ENCODE data around the gene PRKX.
"Not testable (repeated sequence)": the region's sequence is repeated elsewhere in the genome, so short reads cannot be mapped to it uniquely, and the experiment has no call there.

The PRKX gene

GRCh38 chrX:3653111-3653510 lies 60.3 kb downstream of the PRKX start:
- DNase-seq (ENCODE audit: low spot score) = no peak

DNA sequence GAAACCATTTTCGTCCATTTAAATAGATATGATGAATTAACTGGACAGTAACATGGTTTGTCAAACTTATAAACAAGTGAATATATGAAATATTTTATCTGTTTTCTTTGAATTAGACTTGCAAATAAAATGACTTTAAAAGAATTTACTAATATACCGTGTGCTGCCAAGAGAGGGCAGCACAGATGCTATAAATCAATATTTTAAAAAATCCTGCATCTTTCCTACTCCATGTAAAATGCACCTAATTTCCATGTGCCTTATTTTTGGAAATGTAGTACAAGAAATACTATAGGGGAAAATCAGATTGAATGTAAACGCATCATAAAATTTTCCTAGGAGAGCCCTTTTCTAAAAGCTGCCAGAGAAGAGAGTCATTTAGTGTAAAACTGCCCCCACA lies 62.2 kb downstream of the PRKX start:
- no peak for DNase-seq (ENCODE audit: low spot score)

DNA sequence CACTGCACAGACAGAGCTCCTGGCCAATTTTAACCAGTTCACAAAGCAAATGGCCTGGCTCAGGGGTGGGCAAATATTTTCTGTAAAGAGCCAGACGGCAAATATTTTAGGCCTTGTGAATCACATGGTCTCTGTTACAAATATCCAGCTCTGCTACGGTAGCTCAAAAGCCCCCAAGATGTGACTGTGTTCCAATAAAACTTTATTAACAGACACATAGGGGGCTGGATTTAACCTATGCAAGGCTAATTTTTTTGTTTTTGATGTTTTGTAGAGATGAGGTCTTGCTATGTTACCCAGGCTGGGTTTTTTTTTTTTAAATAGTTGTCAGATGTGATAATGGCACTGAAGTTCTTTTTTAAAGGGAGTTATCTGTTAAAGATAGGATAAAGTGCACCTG lies 65.4 kb downstream of the PRKX start:
- no peak for DNase-seq (ENCODE audit: low spot score)

DNA sequence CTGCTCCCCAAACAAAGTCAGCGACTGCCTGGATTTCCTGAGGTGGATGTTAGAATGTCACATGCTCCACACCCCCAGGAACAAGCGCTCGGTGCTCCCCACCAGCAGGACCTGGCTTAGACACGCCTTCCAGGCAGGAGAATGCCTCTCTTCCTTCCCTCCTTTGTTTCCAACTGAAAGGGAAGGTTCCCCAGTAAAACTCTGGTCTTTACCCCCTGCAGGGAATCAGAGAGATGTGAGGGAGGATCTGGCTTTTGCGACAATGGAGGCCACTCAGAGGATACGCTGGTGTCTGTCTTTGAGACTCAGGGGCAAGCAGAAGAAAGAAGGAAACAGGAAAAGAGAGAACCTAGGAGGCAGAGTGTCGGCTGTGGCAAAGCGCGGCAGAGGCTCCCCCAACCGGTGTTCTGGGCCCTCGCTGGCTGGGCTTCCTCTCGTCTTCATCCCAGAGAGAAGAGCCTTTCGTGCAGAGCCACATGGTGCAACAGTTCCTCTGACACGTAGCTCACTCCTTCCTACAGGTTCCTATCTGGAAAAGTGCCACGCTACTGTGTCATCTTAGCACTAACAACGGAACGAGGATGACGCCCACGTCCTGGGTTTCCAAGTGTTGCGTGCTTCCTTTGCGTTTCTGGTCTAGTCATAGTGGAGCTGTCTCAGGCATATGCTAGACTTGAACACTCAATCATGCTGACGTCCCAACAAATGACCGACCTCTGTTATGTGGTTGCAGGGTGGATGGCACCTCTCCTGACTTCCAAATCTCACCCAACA lies 73.4 kb downstream of the PRKX start:
- DNase-seq (ENCODE audit: low spot score) = not testable (repeated sequence)

GRCh38 chrX:3639236-3639635 lies 74.2 kb downstream of the PRKX start:
- no peak for DNase-seq (ENCODE audit: low spot score)

- DNase-seq (ENCODE audit: low spot score) = no peak
Measured at GRCh38 chrX:3638280-3638873, 75.1 kb downstream of the PRKX start.

DNA sequence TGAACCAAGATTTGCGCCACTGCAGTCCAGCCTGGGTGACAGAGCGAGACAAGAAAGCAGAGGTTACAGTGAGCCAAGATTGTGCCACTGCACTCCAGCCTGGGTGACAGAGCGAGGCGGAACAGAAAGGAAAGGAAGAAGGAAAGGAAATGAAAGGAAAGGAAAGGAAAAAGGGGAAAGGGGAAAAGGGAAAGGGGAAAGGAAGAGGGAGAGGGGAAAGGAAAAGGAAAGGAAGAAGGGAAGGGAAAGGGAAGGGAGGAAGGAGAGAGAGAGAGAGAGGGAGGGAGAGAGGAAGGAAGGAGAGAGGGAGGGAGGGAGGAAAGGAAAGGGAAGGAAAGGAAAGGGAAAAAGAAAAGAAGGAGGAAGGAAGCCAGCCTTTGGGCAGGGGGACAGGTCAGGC lies 76.6 kb downstream of the PRKX start:
- DNase-seq (ENCODE audit: low spot score) = no peak

DNA sequence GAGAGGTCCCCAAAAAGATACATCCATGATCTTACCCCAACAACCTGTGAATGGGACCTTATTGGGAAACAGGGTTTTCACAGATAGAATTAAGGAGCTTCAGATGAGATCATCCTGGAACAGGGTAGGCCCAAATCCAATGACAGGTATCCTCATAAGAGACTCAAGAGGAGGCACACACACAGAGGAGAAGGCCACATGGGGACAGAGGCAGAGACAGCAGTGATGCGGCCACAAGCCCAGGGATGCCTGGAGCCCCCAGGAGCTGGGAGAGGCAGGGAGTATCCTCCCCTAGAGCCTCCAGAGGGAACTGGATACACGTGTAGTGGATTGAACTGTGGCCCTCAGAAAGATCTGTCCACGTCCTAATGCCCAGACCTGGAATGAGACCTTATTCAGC lies 82.3 kb downstream of the PRKX start:
- no peak for DNase-seq (ENCODE audit: low spot score)

DNA sequence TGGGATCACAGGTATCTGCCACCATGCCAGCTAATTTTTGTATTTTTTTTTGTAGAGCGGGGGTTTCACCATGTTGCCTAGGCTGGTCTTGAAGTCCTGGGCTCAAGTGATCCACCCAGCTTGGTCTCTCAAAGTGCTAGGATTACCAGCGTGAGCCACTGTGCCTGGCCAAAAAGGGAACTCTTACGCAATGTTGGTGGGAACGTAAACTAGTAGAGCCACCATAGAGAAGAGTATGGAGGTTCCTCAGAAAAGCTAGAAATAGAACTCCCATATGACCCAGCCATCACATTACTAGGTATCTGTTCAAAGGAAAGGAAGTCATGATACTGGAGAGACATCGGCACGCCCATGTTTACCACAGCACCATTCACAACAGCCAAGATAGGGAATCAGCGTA lies 85.9 kb downstream of the PRKX start:
- DNase-seq (ENCODE audit: low spot score) = no peak

- no peak for DNase-seq (ENCODE audit: low spot score)
Measured at GRCh38 chrX:3621414-3621813, 92.0 kb downstream of the PRKX start.

- DNase-seq (ENCODE audit: low spot score) = not testable (repeated sequence)
Measured at GRCh38 chrX:3611744-3612143, 101.7 kb downstream of the PRKX start.

DNA sequence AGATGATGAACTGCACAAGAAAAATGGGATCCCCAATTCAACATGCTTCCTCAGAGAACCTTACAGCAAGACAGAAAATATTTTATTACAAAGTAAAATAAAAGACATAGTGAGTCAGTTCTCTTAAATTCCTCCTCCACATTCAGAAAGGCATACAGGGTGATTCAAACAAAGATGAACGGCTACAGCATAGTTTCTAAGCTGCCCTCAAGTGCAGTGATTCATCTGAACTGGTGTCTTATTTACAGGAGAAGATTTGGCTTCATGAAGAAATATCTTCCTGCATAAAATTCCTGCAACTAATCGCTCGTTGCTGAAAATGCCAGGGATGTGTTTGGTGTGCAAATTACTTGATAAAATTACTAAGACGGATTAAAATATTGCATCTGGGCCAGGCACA lies 103.6 kb downstream of the PRKX start:
- DNase-seq (ENCODE audit: low spot score) = no peak

DNA sequence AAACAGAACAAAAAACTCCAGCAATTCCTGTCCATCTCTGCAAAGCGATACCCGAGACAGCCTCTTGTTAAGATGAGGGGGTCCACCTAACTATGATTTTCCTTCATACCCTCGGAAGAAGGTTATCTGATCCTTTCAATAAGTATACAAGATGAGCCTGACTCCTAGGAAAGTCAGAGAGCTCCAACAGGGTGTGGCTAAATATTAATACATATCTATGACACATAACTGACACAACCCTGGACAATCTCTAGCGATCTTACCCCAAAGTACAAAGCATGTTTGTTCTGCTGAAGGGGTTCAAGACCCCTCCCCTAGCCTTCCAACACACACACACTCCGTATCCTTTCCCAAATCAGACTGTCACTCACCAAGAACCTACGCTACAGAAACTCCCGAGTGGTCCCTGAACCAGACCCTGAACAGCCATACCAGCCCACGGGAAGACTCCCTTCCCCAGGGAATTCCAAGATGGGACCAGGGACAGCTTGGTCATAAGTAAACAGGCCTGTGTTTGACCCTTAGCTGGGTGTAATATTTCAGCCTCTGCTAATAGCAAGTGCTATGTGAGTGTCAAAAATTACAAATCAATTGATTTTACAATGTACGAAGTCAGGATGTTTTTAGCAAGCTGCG lies 110.3 kb downstream of the PRKX start:
- no peak for DNase-seq (ENCODE audit: low spot score)

GRCh38 chrX:3599802-3600430 lies 113.5 kb downstream of the PRKX start:
- DNase-seq (ENCODE audit: low spot score) = no peak

- no peak for DNase-seq (ENCODE audit: low spot score)
Measured at GRCh38 chrX:3598709-3599108, 114.7 kb downstream of the PRKX start.

GRCh38 chrX:3598046-3598605 lies 115.3 kb downstream of the PRKX start:
- DNase-seq (ENCODE audit: low spot score) = no peak

GRCh38 chrX:3592184-3592583 lies 121.3 kb downstream of the PRKX start:
- DNase-seq (ENCODE audit: low spot score) = no peak

DNA sequence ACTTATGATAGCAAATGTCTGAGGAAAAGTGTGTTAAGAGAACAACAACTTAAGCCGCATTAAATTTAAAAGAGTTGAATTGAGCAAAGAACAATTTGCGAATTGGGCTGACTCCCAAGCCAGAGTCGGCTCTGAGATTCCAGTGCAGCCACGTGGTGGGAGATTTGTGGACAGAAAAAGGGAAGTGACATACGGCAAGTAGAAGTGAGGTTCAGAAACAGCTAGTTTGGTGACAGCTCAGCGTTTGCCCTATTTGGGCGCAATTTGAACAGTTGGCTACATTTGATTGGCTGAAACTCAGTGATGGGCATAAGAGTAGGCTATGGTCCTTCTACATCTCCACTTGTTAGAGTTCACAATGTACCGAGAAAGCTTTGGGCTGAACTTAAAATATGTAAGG lies 124.0 kb downstream of the PRKX start:
- DNase-seq (ENCODE audit: low spot score) = no peak

- DNase-seq (ENCODE audit: low spot score) = no peak
Measured at GRCh38 chrX:3585719-3586118, 127.7 kb downstream of the PRKX start.

DNA sequence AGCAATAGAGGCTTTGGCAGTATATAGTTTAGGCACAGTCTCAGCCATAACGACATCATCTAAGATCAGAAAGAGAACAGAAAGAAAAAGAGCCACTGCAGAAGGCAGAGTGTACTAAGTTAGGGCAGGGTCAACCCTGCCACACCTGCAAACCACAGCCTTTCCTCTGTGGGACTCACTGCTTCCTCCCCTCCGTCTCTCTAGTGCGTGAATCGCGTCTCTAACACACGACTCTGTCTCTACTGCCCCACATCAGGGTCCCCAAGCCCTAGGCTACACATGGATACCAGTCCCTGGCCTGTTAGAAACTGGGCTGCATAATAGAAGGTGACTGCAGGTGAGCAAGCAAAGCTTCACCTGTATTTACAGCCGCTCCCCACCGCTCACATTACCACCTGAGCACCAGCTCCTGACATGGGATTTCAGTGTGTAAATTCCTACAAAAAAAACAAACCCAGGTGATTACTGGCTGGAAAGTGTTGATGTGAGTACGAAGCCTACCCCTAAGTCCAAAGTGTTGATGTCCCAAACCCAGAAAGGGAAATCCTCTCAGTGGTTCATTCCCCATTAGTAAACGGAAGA lies 128.9 kb downstream of the PRKX start:
- no peak for DNase-seq (ENCODE audit: low spot score)

GRCh38 chrX:3582451-3582850 lies 131.0 kb downstream of the PRKX start:
- DNase-seq (ENCODE audit: low spot score) = no peak

DNA sequence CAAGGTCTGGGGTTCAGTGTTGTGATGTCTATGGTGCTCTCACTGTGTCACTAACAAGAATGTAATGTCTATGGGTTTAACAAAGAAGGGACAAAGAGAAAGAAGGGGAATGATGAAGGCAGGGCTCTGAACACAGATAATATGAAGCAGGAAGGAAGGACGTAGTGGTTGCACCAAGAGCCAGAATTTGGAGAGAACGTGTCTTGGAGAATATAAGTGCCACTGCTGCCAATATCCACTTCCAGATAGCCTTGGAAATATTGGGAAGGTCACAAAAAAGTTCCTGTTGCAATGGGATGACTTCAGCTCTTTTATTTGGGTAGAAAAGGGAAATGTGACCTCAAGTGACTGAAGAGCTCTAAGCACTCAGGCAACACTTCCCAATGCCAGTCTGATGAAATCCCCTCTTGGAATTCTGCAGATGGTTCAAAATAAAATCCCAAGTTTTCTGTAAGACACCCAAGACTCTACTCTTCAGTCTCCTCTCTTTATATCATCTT lies 131.8 kb downstream of the PRKX start:
- DNase-seq (ENCODE audit: low spot score) = no peak
